CD14-positive monocyte (primary cell): ENCODE data around the gene DNAJC27. TPM values are rescaled to one million over a fixed set of nuclear protein-coding genes. Genes with fewer than 3 reads are reported as not detected.

ENCODE experiments used
- DNase-seq, 3 donors: peaks; one replicate each; pipeline ENCODE4 v3.0.0-alpha.2; 2011 to 2022
- H2AFZ ChIP-seq: 2 replicates; pipeline ENCODE4 v1.6.0; 2012; ENCODE audit warnings: mild to moderate bottlenecking, low read depth, low read length, inconsistent platforms; ENCODE audit not compliant: insufficient read depth, poor library complexity, severe bottlenecking
- H3K27ac ChIP-seq, 2 donors: 1 replicate in 1 of 2; 2 replicates in 1 of 2; pipeline ENCODE4 v1.5.1; 2012 to 2013; ENCODE audit warnings: low read length in 2 of 2, control low read depth in 1 of 2, inconsistent platforms in 1 of 2, low read depth in 1 of 2, mild to moderate bottlenecking in 1 of 2
- H3K27me3 ChIP-seq, 2 donors: one replicate each; pipeline versions ENCODE4 v1.6.0 to v1.6.1; 2011 to 2013; ENCODE audit warnings: low read length in 2 of 2; ENCODE audit not compliant: control insufficient read depth in 2 of 2, insufficient read depth in 2 of 2
- H3K36me3 ChIP-seq, 2 donors: replicated peaks in 1 of 2; 1 replicate in 1 of 2; 2 replicates in 1 of 2; pipeline versions ENCODE4 v1.5.1 to v1.6.1; 2012 to 2013; ENCODE audit warnings: low read length in 2 of 2, control low read depth in 1 of 2, inconsistent platforms in 1 of 2, mild to moderate bottlenecking in 1 of 2; ENCODE audit not compliant: insufficient read depth in 2 of 2, control insufficient read depth in 1 of 2
- H3K4me1 ChIP-seq, 2 donors: 1 replicate in 1 of 2; 2 replicates in 1 of 2; pipeline versions ENCODE4 v1.5.1 to v1.6.1; 2012 to 2013; ENCODE audit warnings: low read length in 2 of 2, control low read depth in 1 of 2, inconsistent platforms in 1 of 2, mild to moderate bottlenecking in 1 of 2, moderate library complexity in 1 of 2; ENCODE audit not compliant: insufficient read depth in 2 of 2, control insufficient read depth in 1 of 2
- H3K4me2 ChIP-seq: replicated peaks from 2 replicates; pipeline ENCODE3; 2012; ENCODE audit warnings: low read length, moderate library complexity, mild to moderate bottlenecking; ENCODE audit not compliant: poor library complexity, severe bottlenecking; ENCODE audit errors: extremely low read depth
- H3K4me3 ChIP-seq, 3 experiments: fragments of 200-600 bp in 1 of 3; sonication (generic) in 1 of 3; replicated peaks in 1 of 3; 1 replicate in 2 of 3; 2 replicates in 1 of 3; pipeline ENCODE4 v1.5.1; 2011 to 2013; ENCODE audit warnings: low read length in 3 of 3, mild to moderate bottlenecking in 3 of 3, control low read depth in 2 of 3, low read depth in 2 of 3, inconsistent platforms in 1 of 3, moderate library complexity in 1 of 3
- H3K79me2 ChIP-seq: 2 replicates; pipeline ENCODE4 v1.6.0; 2012; ENCODE audit warnings: mild to moderate bottlenecking, control low read depth, inconsistent platforms, low read length, moderate library complexity; ENCODE audit not compliant: insufficient read depth
- H3K9ac ChIP-seq: 2 replicates; pipeline ENCODE4 v1.6.0; 2017; ENCODE audit warnings: low read length, mild to moderate bottlenecking; ENCODE audit not compliant: insufficient read depth, poor library complexity, severe bottlenecking
- H3K9me3 ChIP-seq, 2 donors: replicated peaks in 1 of 2; 1 replicate in 1 of 2; 2 replicates in 1 of 2; pipeline versions ENCODE4 v1.5.1 to v1.6.1; 2012 to 2013; ENCODE audit warnings: low read length in 2 of 2, control low read depth in 1 of 2; ENCODE audit not compliant: control insufficient read depth in 1 of 2, insufficient read depth in 1 of 2
- H4K20me1 ChIP-seq: 2 replicates; pipeline ENCODE4 v1.6.0; 2012; ENCODE audit warnings: mild to moderate bottlenecking, low read length, control low read depth, moderate library complexity; ENCODE audit not compliant: insufficient read depth
- H3K27ac Mint-ChIP-seq, 7 donors: one replicate each; pipeline ENCODE4 v1.8.0; 2020; ENCODE audit warnings: mild to moderate bottlenecking in 7 of 7, mixed read lengths in 7 of 7, moderate library complexity in 6 of 7, inconsistent platforms in 2 of 7
- H3K27me3 Mint-ChIP-seq, 3 donors: one replicate each; pipeline ENCODE4 v1.8.0; 2021 to 2022; ENCODE audit warnings: low read depth in 3 of 3, mild to moderate bottlenecking in 3 of 3, mixed read lengths in 3 of 3, moderate library complexity in 3 of 3, inconsistent platforms in 1 of 3
- H3K36me3 Mint-ChIP-seq, 2 donors: one replicate each; pipeline ENCODE4 v1.8.0; 2020; ENCODE audit warnings: mixed read lengths in 2 of 2, inconsistent platforms in 1 of 2, mild to moderate bottlenecking in 1 of 2
- H3K4me1 Mint-ChIP-seq: one replicate; pipeline ENCODE4 v1.8.0; 2020; ENCODE audit warnings: mild to moderate bottlenecking, mixed read lengths
- H3K4me3 Mint-ChIP-seq, 2 donors: one replicate each; pipeline ENCODE4 v1.8.0; 2020; ENCODE audit warnings: mild to moderate bottlenecking in 2 of 2, mixed read lengths in 2 of 2, moderate library complexity in 1 of 2
- H3K9me3 Mint-ChIP-seq, 7 donors: one replicate each; pipeline ENCODE4 v1.8.0; 2020 to 2022; ENCODE audit warnings: mixed read lengths in 7 of 7, mild to moderate bottlenecking in 6 of 7, moderate library complexity in 6 of 7, inconsistent platforms in 2 of 7
- CTCF ChIP-seq: fragments of 200-600 bp; IDR thresholded peaks from one replicate; pipeline ENCODE4 v1.8.0; 2022; ENCODE audit warnings: antibody characterized with exemption, mild to moderate bottlenecking
- WGBS: methylation state at CpG from one replicate; pipeline ENCODE4 v1.1.5; 2013; ENCODE audit warnings: missing lambda C conversion rate; ENCODE audit not compliant: insufficient coverage; 5-methylcytosine and 5-hydroxymethylcytosine counted together
- intact Hi-C, 2 donors: fragments of 100-400 bp; cut with micrococcal nuclease; formaldehyde crosslinking; loops; one replicate each; pipeline versions ENCODE4 v1.15.0 to v1.15.1; 2023
- polyA plus RNA-seq, 3 donors: library from polyadenylated mRNA; depleted of rRNA in 1 of 3; unstranded in 2 of 3; stranded (reverse) in 1 of 3; fragments of 300-500 nt in 2 of 3; fragments of >200 nt in 1 of 3; fragmentation: Illumina TruSeq in 2 of 3; gene quantifications; 1 replicate in 2 of 3; 2 replicates in 1 of 3; pipeline ENCODE4 v1.2.3, GENCODE V29; 2012 to 2021

Gene DNAJC27
- polyA plus RNA-seq, 3 donors = 0.86 to 2.8 (median 2.2) TPM

- Histone ChIP-seq H3K9ac (no peak overlapping the region), H3K36me3 (peaks cover 54 to 99% of the 10 kb centered on the region in 2 donors), H3K27ac (no peak overlapping the region), H3K9me3 (peaks cover under 1 to 13% of the 10 kb centered on the region in 2 donors), H3K4me1 (no peaks in the 10 kb centered on the region), H3K4me2 (no peak overlapping the region), H3K4me3 (no peak overlapping the region), H2AFZ (no peak overlapping the region), H3K79me2 (no peaks in the 10 kb centered on the region), H3K27me3 (no peaks in the 10 kb centered on the region), H4K20me1 (no peaks in the 10 kb centered on the region)
- no peak for DNase-seq
- Mint-ChIP-seq H3K27ac (no peak overlapping the region), H3K4me1 (no peaks in the 10 kb centered on the region), H3K36me3 (peaks cover 77 to 81% of the 10 kb centered on the region in 2 donors), H3K27me3 (no peaks in the 10 kb centered on the region), H3K9me3 (peaks cover 4 to 11% (median 10%) of the 10 kb centered on the region in 7 donors), H3K4me3 (no peak overlapping the region)
- TF ChIP-seq CTCF = no peak
- intact Hi-C loops = no loop called here
Measured at GRCh38 chr2:24959761-24960160, 12.0 kb downstream of the DNAJC27 start.

- Histone ChIP-seq H3K4me2 (no peak overlapping the region), H3K27me3 (no peaks in the 10 kb centered on the region), H3K9me3 (peaks cover 4 to 16% of the 10 kb centered on the region in 2 donors), H3K9ac (no peak overlapping the region), H3K4me3 (no peak overlapping the region), H3K79me2 (no peaks in the 10 kb centered on the region), H4K20me1 (no peaks in the 10 kb centered on the region), H3K36me3 (peaks cover 52 to 99% of the 10 kb centered on the region in 2 donors), H3K4me1 (no peaks in the 10 kb centered on the region), H3K27ac (no peak overlapping the region), H2AFZ (no peak overlapping the region)
- DNase-seq = no peak
- H3K4me1 Mint-ChIP-seq = no peaks in the 10 kb centered on the region
- no CpG with 5 or more reads among the region's 3 CpGs for WGBS
- peaks cover 7 to 14% (median 13%) of the 10 kb centered on the region in 7 donors for H3K9me3 Mint-ChIP-seq
- no peaks in the 10 kb centered on the region for H3K27me3 Mint-ChIP-seq
- peaks cover 80 to 84% of the 10 kb centered on the region in 2 donors for H3K36me3 Mint-ChIP-seq
- intact Hi-C loops = no loop called here
- TF ChIP-seq CTCF = no peak
- no peak overlapping the region for H3K4me3 Mint-ChIP-seq
- H3K27ac Mint-ChIP-seq = no peak overlapping the region
Measured at GRCh38 chr2:24958411-24958935, 13.3 kb downstream of the DNAJC27 start.
